Lower lobe of right lung (tissue), 1 donor: ENCODE data around the gene ATXN2L. TPM values are rescaled to one million over a fixed set of nuclear protein-coding genes. Genes with fewer than 3 reads are reported as not detected.

Experiments used
- microRNA-seq: library from miRNA; unstranded; fragments of <30 nt; microRNA quantifications from one replicate; pipeline ENCODE4 v1.2.0, GENCODE V29; 2020; ENCODE audit warnings: borderline number of aligned reads
- total RNA-seq: library from RNA; stranded (reverse); fragmentation: NEBNext Ultra II Directional; extraction: Animal tissue kit (Norgen Biotek cat#: 25700); gene quantifications from one replicate; pipeline ENCODE4 v1.2.1, GENCODE V29; 2021
- donor health status: DM: no; HTN: yes; CAD: no; lungs with severe emphysema.

The ATXN2L gene
- total RNA-seq, 1 donor from 2014 or later = 145 TPM

Small RNA genes within 50 kb of the gene (microRNA-seq; reads per million reads assigned to microRNA genes)
- gene MIR4721 = not detected

Other genes with a start within 250 kb of the ATXN2L start
- 10.3 TPM for gene SULT1A2, start 225.9 kb upstream of the ATXN2L start, total RNA-seq
- 50.2 TPM for gene SULT1A1, start 213.0 kb upstream of the ATXN2L start, total RNA-seq
- gene NPIPB8, start 184.9 kb upstream of the ATXN2L start, total RNA-seq = 2.7 TPM
- gene EIF3C, start 111.5 kb upstream of the ATXN2L start, total RNA-seq = 484 TPM
- 5.5 TPM for gene NPIPB9, start 71.2 kb upstream of the ATXN2L start, total RNA-seq
- 112 TPM for gene TUFM, start 23.3 kb downstream of the ATXN2L start, total RNA-seq
- 49.0 TPM for gene SH2B1, start 40.8 kb downstream of the ATXN2L start, total RNA-seq
- gene ATP2A1, start 55.5 kb downstream of the ATXN2L start, total RNA-seq = 0.38 TPM
- gene RABEP2, start 102.2 kb downstream of the ATXN2L start, total RNA-seq = 18.8 TPM
- 0.21 TPM for gene CD19, start 109.0 kb downstream of the ATXN2L start, total RNA-seq
- 38.4 TPM for gene NFATC2IP, start 127.9 kb downstream of the ATXN2L start, total RNA-seq
- gene SPNS1, start 151.8 kb downstream of the ATXN2L start, total RNA-seq = 77.5 TPM
- 17.8 TPM for gene LAT, start 162.1 kb downstream of the ATXN2L start, total RNA-seq